Mesenchymal stem cell (in vitro differentiated cells and primary cell): ENCODE data around the gene ANKRD40.
A peak's percentile ranks its signal among the peaks of the same experiment; 100 is the strongest.

Source experiments
- DNase-seq: peaks from one replicate; pipeline ENCODE4 v3.0.0-alpha.2; 2013
- H2AFZ ChIP-seq: one replicate; pipeline ENCODE4 v1.6.1; 2013; ENCODE audit warnings: low read depth, mild to moderate bottlenecking, control low read depth, inconsistent platforms, low read length, moderate library complexity
- H2AK5ac ChIP-seq: 2 replicates; pipeline ENCODE4 v1.6.1; 2013; ENCODE audit warnings: low read length, moderate library complexity, mild to moderate bottlenecking, inconsistent platforms; ENCODE audit not compliant: severe bottlenecking
- H2BK120ac ChIP-seq: one replicate; pipeline ENCODE4 v1.6.1; 2013; ENCODE audit warnings: low read depth, mild to moderate bottlenecking, inconsistent platforms, low read length, moderate library complexity
- H2BK12ac ChIP-seq, 2 experiments: one replicate each; pipeline ENCODE4 v1.6.1; 2013; ENCODE audit warnings: inconsistent platforms in 2 of 2, low read length in 2 of 2, mild to moderate bottlenecking in 2 of 2, moderate library complexity in 2 of 2, control low read depth in 1 of 2
- H2BK15ac ChIP-seq: one replicate; pipeline ENCODE4 v1.6.1; 2013; ENCODE audit warnings: mild to moderate bottlenecking, low read depth, inconsistent platforms; ENCODE audit not compliant: poor library complexity, severe bottlenecking
- H2BK5ac ChIP-seq: 2 replicates; pipeline ENCODE4 v1.6.1; 2013; ENCODE audit warnings: low read depth, mild to moderate bottlenecking, low read length, control low read depth, inconsistent platforms; ENCODE audit not compliant: poor library complexity, severe bottlenecking
- H3K14ac ChIP-seq, 2 experiments: one replicate each; pipeline ENCODE4 v1.6.1; 2013; ENCODE audit warnings: inconsistent platforms in 2 of 2, low read length in 2 of 2, control low read depth in 1 of 2, mild to moderate bottlenecking in 1 of 2, moderate library complexity in 1 of 2
- H3K18ac ChIP-seq, 2 experiments: one replicate each; pipeline ENCODE4 v1.6.1; 2013; ENCODE audit warnings: inconsistent platforms in 2 of 2, low read length in 2 of 2, control low read depth in 1 of 2, low read depth in 1 of 2, mild to moderate bottlenecking in 1 of 2
- H3K23ac ChIP-seq, 2 experiments: one replicate each; pipeline ENCODE4 v1.6.1; 2013; ENCODE audit warnings: inconsistent platforms in 2 of 2, low read length in 2 of 2, mild to moderate bottlenecking in 2 of 2, moderate library complexity in 2 of 2, control low read depth in 1 of 2
- H3K27ac ChIP-seq: 2 replicates; pipeline ENCODE4 v1.5.1; 2013; ENCODE audit warnings: mild to moderate bottlenecking, moderate library complexity, low read length, control low read depth, inconsistent platforms; ENCODE audit not compliant: poor library complexity, severe bottlenecking
- H3K27me3 ChIP-seq, 2 experiments: 2 replicates each; pipeline versions ENCODE4 v1.6.1 to v1.7.0; 2013; ENCODE audit warnings: low read length in 2 of 2, mild to moderate bottlenecking in 2 of 2, moderate library complexity in 2 of 2, control low read depth in 1 of 2, inconsistent platforms in 1 of 2; ENCODE audit not compliant: control insufficient read depth in 1 of 2, insufficient read depth in 1 of 2
- H3K36me3 ChIP-seq, 2 experiments: 2 replicates each; pipeline versions ENCODE4 v1.6.1 to v1.7.0; 2013; ENCODE audit warnings: low read length in 2 of 2, control low read depth in 1 of 2, inconsistent platforms in 1 of 2, low read depth in 1 of 2, mild to moderate bottlenecking in 1 of 2; ENCODE audit not compliant: insufficient read depth in 2 of 2, control insufficient read depth in 1 of 2
- H3K4ac ChIP-seq, 2 experiments: one replicate each; pipeline ENCODE4 v1.6.1; 2013; ENCODE audit warnings: inconsistent platforms in 2 of 2, low read length in 2 of 2, mild to moderate bottlenecking in 2 of 2, moderate library complexity in 2 of 2, control low read depth in 1 of 2, low read depth in 1 of 2
- H3K4me1 ChIP-seq: 2 replicates; pipeline ENCODE4 v1.6.1; 2013; ENCODE audit warnings: low read depth, low read length, control low read depth; ENCODE audit not compliant: control insufficient read depth, insufficient read depth
- H3K4me2 ChIP-seq: 2 replicates; pipeline ENCODE4 v1.6.1; 2013; ENCODE audit warnings: low read length, mild to moderate bottlenecking, inconsistent platforms; ENCODE audit not compliant: poor library complexity, severe bottlenecking
- H3K4me3 ChIP-seq, 2 experiments: 2 replicates each; pipeline versions ENCODE4 v1.5.1 to v1.7.0; 2013; ENCODE audit warnings: low read length in 2 of 2, mild to moderate bottlenecking in 2 of 2, control low read depth in 1 of 2, low read depth in 1 of 2; ENCODE audit not compliant: insufficient read depth in 1 of 2
- H3K79me1 ChIP-seq: replicated peaks from 2 replicates; pipeline ENCODE4 v1.6.1; 2013; ENCODE audit warnings: mild to moderate bottlenecking, control low read depth, low read length, inconsistent platforms; ENCODE audit not compliant: poor library complexity, severe bottlenecking
- H3K9ac ChIP-seq: 2 replicates; pipeline ENCODE4 v1.7.0; 2013; ENCODE audit warnings: mild to moderate bottlenecking, low read length, moderate library complexity
- H3K9me3 ChIP-seq: 2 replicates; pipeline ENCODE4 v1.7.0; 2013; ENCODE audit warnings: mild to moderate bottlenecking, low read length; ENCODE audit not compliant: control insufficient read depth
- H4K8ac ChIP-seq: one replicate; pipeline ENCODE4 v1.6.1; 2013; ENCODE audit warnings: inconsistent platforms, mild to moderate bottlenecking, low read length, moderate library complexity
- H4K91ac ChIP-seq: one replicate; pipeline ENCODE4 v1.6.1; 2013; ENCODE audit warnings: mild to moderate bottlenecking, low read length, inconsistent platforms
- WGBS: methylation state at CpG from one replicate; pipeline ENCODE4 v1.1.7; 2013; ENCODE audit warnings: mixed read lengths; 5-methylcytosine and 5-hydroxymethylcytosine counted together

ANKRD40 gene

DNA sequence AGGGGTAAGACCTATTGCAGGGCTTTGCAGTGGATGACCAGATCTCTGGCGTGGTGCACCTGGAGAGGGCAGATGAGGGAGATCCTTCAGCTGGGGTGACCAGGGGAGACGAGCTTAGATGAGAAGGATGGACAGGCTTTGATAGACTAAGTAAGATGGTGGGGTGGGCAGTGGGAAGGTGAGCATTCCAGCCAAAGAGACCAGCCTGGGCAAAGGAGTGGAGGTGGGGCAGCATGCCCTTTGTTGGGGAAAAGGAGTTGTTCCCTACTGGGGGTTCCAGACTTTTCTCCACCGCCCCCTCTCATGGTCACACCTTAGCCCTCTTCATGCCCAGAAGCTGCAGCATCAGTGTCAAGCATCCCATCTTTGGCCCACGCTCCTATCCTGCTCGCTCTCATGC, 27.6 kb downstream of the ANKRD40 start:
- H3K9ac ChIP-seq, result no peak overlapping the region
- peak overlapping the region in 1 of 2 experiments; percentile 46 for H3K18ac ChIP-seq
- H2BK12ac ChIP-seq, result no peak overlapping the region
- H3K27me3 ChIP-seq, result no peaks in the 10 kb centered on the region
- no peak overlapping the region for H2BK120ac ChIP-seq
- H3K9me3 ChIP-seq, result no peaks in the 10 kb centered on the region
- H3K4me1 ChIP-seq, result peaks cover 15% of the 10 kb centered on the region
- H2AFZ ChIP-seq, result no peak overlapping the region
- no peak overlapping the region for H3K4me2 ChIP-seq
- no peak overlapping the region for H4K91ac ChIP-seq
- DNase-seq, result no peak
- no peak overlapping the region for H3K4me3 ChIP-seq
- H2BK15ac ChIP-seq, result no peak overlapping the region
- no peak overlapping the region for H3K23ac ChIP-seq
- no peak overlapping the region for H2AK5ac ChIP-seq
- H3K36me3 ChIP-seq, result peaks cover 0 to 11% of the 10 kb centered on the region in 2 experiments
- no peak overlapping the region for H3K14ac ChIP-seq
- H3K27ac ChIP-seq, result no peak overlapping the region
- no peaks in the 10 kb centered on the region for H3K79me1 ChIP-seq
- H4K8ac ChIP-seq, result no peak overlapping the region
- WGBS, result 96% methylated on average over 5 of the region's 5 CpGs
- H2BK5ac ChIP-seq, result no peak overlapping the region
- H3K4ac ChIP-seq, result no peak overlapping the region

DNA sequence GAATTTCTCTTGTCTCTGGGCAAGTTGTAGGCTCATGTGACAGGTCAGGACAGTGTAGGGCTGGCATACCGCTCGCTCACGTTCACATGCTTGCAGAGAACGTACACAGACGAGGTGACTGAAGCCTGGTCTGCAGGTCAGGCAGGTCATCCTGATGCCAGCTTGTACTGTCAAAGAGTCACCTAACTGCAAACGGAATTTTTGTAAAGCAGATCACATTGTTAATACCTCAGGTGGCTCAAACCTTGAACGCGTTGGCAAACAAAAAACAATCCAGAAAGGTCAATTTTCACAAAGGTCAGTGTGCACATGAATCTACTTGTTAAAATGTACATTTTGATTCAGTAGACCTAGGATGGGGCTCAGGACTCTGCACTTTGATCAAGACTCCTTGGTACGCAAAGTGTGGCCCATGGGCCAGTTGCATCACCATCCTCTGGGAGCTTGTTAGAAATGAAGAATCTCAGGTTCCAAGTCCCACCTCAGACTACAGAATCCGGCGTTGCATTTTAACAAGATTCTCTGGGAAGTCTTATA, 28.6 kb downstream of the ANKRD40 start:
- H2BK12ac ChIP-seq, result no peak overlapping the region
- no peak overlapping the region for H3K23ac ChIP-seq
- no peak overlapping the region for H2AFZ ChIP-seq
- no peaks in the 10 kb centered on the region for H3K27me3 ChIP-seq
- no peak overlapping the region for H2BK120ac ChIP-seq
- H3K79me1 ChIP-seq, result no peaks in the 10 kb centered on the region
- no peak overlapping the region for H2BK15ac ChIP-seq
- DNase-seq, result no peak
- 94% methylated on average over 11 of the region's 11 CpGs for WGBS
- no peak overlapping the region for H4K91ac ChIP-seq
- no peak overlapping the region for H2BK5ac ChIP-seq
- peaks cover 0 to 11% of the 10 kb centered on the region in 2 experiments for H3K36me3 ChIP-seq
- no peak overlapping the region for H3K4ac ChIP-seq
- H3K4me1 ChIP-seq, result peaks cover 8% of the 10 kb centered on the region
- H2AK5ac ChIP-seq, result no peak overlapping the region
- no peak overlapping the region for H3K18ac ChIP-seq
- no peak overlapping the region for H4K8ac ChIP-seq
- no peaks in the 10 kb centered on the region for H3K9me3 ChIP-seq
- no peak overlapping the region for H3K4me2 ChIP-seq
- H3K14ac ChIP-seq, result no peak overlapping the region
- no peak overlapping the region for H3K27ac ChIP-seq
- H3K4me3 ChIP-seq, result no peak overlapping the region
- no peak overlapping the region for H3K9ac ChIP-seq

DNA sequence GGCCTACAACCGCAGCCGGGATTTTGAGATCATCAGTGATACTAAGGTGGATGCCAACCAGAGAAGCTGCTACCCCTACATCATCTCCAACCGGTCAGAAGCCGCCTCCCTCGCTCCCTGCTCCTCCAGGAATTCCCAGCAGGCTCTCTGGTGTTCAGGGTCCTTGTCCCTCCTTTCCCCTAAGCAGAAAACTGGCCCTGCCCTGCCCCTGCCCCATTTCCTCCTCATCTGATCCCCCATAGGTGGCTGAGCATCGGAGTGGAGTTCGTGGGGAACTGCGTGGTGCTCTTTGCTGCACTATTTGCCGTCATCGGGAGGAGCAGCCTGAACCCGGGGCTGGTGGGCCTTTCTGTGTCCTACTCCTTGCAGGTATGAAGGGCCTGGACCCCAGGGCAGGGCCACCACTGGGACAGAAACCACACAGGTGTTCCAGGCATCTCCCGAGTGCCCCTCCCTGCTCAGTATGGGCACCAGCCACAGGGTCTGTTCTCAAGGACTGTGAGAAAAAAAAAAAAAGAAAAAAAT, 29.8 kb downstream of the ANKRD40 start:
- peak overlapping the region; percentile 18 for H4K91ac ChIP-seq
- no peak overlapping the region for H2BK15ac ChIP-seq
- WGBS, result 93% methylated on average over 12 of the region's 12 CpGs
- no peak overlapping the region for H2BK12ac ChIP-seq
- no peak overlapping the region for H3K9ac ChIP-seq
- no peaks in the 10 kb centered on the region for H3K9me3 ChIP-seq
- DNase-seq, result no peak
- H2AK5ac ChIP-seq, result peak overlapping the region; percentile 19
- H3K4ac ChIP-seq, result no peak overlapping the region
- no peak overlapping the region for H3K27ac ChIP-seq
- no peak overlapping the region for H2BK120ac ChIP-seq
- no peak overlapping the region for H3K4me3 ChIP-seq
- H4K8ac ChIP-seq, result no peak overlapping the region
- H3K23ac ChIP-seq, result no peak overlapping the region
- H3K14ac ChIP-seq, result no peak overlapping the region
- H3K4me2 ChIP-seq, result no peak overlapping the region
- no peak overlapping the region for H3K18ac ChIP-seq
- peaks cover 0 to 11% of the 10 kb centered on the region in 2 experiments for H3K36me3 ChIP-seq
- no peaks in the 10 kb centered on the region for H3K27me3 ChIP-seq
- H3K4me1 ChIP-seq, result peaks cover 11% of the 10 kb centered on the region
- no peak overlapping the region for H2AFZ ChIP-seq
- H3K79me1 ChIP-seq, result no peaks in the 10 kb centered on the region
- no peak overlapping the region for H2BK5ac ChIP-seq

DNA sequence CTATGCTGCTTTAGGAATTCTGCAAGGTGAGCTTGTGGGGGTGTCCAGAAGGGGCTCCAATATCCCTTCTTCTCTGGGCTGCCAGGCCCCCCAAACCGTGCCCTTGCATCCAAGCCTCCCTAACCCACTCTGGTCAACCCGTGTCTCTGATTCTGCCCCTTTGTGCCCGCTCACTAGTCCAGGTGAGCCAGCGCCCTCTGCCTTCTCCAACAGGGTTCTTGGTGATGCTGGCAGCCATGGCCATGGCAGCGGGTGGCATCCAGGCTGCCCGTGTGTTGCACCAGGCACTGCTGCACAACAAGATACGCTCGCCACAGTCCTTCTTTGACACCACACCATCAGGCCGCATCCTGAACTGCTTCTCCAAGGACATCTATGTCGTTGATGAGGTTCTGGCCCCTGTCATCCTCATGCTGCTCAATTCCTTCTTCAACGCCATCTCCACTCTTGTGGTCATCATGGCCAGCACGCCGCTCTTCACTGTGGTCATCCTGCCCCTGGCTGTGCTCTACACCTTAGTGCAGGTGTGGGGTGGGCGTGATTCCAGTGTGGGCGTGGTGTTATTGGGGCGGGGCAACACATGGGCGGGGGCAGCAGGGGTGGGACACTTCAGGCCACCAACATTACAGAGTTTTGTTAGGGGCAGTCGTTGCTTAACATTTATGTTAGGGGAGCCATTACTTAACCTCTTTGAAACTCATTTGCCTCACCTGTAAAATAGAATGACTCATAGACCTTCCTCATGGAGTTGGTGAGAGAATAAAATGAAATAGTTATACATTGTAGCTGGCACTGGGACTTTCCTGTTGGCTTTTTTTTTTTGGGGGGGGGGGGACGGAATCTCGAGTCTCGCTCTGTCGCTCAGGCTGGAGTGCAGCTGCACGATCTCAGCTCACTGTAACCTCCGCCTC, 31.4 kb downstream of the ANKRD40 start:
- H4K91ac ChIP-seq, result peak overlapping the region; percentile 19
- no peak overlapping the region for H3K18ac ChIP-seq
- WGBS, result 95% methylated on average over 21 of the region's 24 CpGs
- peaks cover 7% of the 10 kb centered on the region for H3K4me1 ChIP-seq
- no peak overlapping the region for H2BK12ac ChIP-seq
- no peak overlapping the region for H2AFZ ChIP-seq
- no peak overlapping the region for H3K4me3 ChIP-seq
- H3K27ac ChIP-seq, result no peak overlapping the region
- DNase-seq, result no peak
- H3K4me2 ChIP-seq, result no peak overlapping the region
- no peak overlapping the region for H3K4ac ChIP-seq
- H2AK5ac ChIP-seq, result no peak overlapping the region
- H3K79me1 ChIP-seq, result no peaks in the 10 kb centered on the region
- peaks cover 0 to 11% of the 10 kb centered on the region in 2 experiments for H3K36me3 ChIP-seq
- no peak overlapping the region for H2BK120ac ChIP-seq
- no peak overlapping the region for H3K14ac ChIP-seq
- no peaks in the 10 kb centered on the region for H3K27me3 ChIP-seq
- H3K23ac ChIP-seq, result no peak overlapping the region
- no peak overlapping the region for H2BK5ac ChIP-seq
- no peak overlapping the region for H2BK15ac ChIP-seq
- no peaks in the 10 kb centered on the region for H3K9me3 ChIP-seq
- H3K9ac ChIP-seq, result no peak overlapping the region
- no peak overlapping the region for H4K8ac ChIP-seq
